GM12878 (cell line): ENCODE measurements around the gene POLD1. TPM values are rescaled to one million over a fixed set of nuclear protein-coding genes. Genes with fewer than 3 reads are reported as not detected.

Source experiments
- CBX3 ChIP-seq: fragments of 200-600 bp; sonication (generic); IDR thresholded peaks from 2 replicates; pipeline ENCODE4 v1.6.1; 2016; ENCODE audit warnings: low read depth, borderline replicate concordance
- HDAC6 ChIP-seq: fragments of 200-600 bp; sonication (generic); IDR thresholded peaks from one replicate; pipeline ENCODE4 v1.8.0; 2017; ENCODE audit warnings: antibody characterized with exemption; ENCODE audit not compliant: unreplicated experiment
- JUNB ChIP-seq: IDR thresholded peaks from 2 replicates; pipeline ENCODE4 v1.6.1; 2016; ENCODE audit warnings: antibody characterized with exemption, mild to moderate bottlenecking
- LARP7 ChIP-seq: fragments of 450-650 bp; IDR thresholded peaks from 2 replicates; pipeline ENCODE4 v1.6.1; 2017; ENCODE audit warnings: mild to moderate bottlenecking
- MTA3 ChIP-seq: IDR thresholded peaks from 2 replicates; pipeline ENCODE4 v1.6.1; 2012; ENCODE audit warnings: low read length, inconsistent platforms, borderline replicate concordance
- MYC ChIP-seq: IDR thresholded peaks from 2 replicates; pipeline ENCODE4 v1.6.1; 2011; ENCODE audit warnings: mild to moderate bottlenecking, low read length, moderate library complexity, inconsistent platforms; ENCODE audit not compliant: insufficient read depth, insufficient replicate concordance, insufficient read length, severe bottlenecking
- TCF12 ChIP-seq: IDR thresholded peaks from 2 replicates; pipeline ENCODE4 v1.6.1; 2011; ENCODE audit warnings: low read depth, mild to moderate bottlenecking, low read length
- TCF7 ChIP-seq: IDR thresholded peaks from 2 replicates; pipeline ENCODE4 v1.6.1; 2014; ENCODE audit warnings: antibody characterized with exemption, borderline replicate concordance
- polyA plus RNA-seq, 11 experiments: library from polyadenylated mRNA; depleted of rRNA in 4 of 11; unstranded in 6 of 11; stranded (reverse) in 5 of 11; fragments of >200 nt; fragmentation: Nextera tagmentation in 4 of 11; fragmentation: Illumina TruSeq in 1 of 11; extraction: Ambion mirVana in 4 of 11; extraction: Trizol in 1 of 11; gene quantifications; 1 replicate in 1 of 11; 2 replicates in 10 of 11; pipeline versions ENCODE4 v1.2.1 to v1.2.3, GENCODE V29; 2011 to 2016; ENCODE audit warnings: inconsistent platforms in 2 of 11, missing spikeins in 2 of 11, low read depth in 1 of 11
- total RNA-seq, 4 experiments: library from RNA; depleted of rRNA in 3 of 4; stranded (reverse); fragments of >200 nt in 3 of 4; fragmentation: Illumina TruSeq in 1 of 4; extraction: Trizol in 1 of 4; gene quantifications; 2 replicates each; pipeline versions ENCODE4 v1.2.1 to v1.2.3, GENCODE V29; 2013 to 2021
- TF ChIP-seq, protein P1 (sequence below): fragments of 450-650 bp; formaldehyde crosslinking; IDR thresholded peaks from 2 replicates; pipeline ENCODE4 v1.4.0; 2022; ENCODE audit warnings: mild to moderate bottlenecking, moderate library complexity
- TF ChIP-seq, protein P2 (sequence below): fragments of 450-650 bp; IDR thresholded peaks from 2 replicates; pipeline ENCODE4 v1.6.1; 2018; ENCODE audit warnings: mild to moderate bottlenecking, low read depth, moderate library complexity; ENCODE audit not compliant: partially characterized antibody
- TF ChIP-seq, protein P3 (sequence below): IDR thresholded peaks from 2 replicates; pipeline ENCODE4 v1.6.1; 2012; ENCODE audit warnings: improper control_type of control experiment, low read depth, low read length; ENCODE audit not compliant: insufficient replicate concordance
- TF ChIP-seq, protein P4 (sequence below): fragments of 450-650 bp; IDR thresholded peaks from 2 replicates; pipeline ENCODE4 v1.6.1; 2016; ENCODE audit warnings: mild to moderate bottlenecking, moderate library complexity, borderline replicate concordance

The POLD1 gene
- total and polyA plus RNA-seq, 10 of the 15 experiments (the other 5 are each of a cell fraction or from before 2014, with no cell fraction given), result 0.76 to 165 (median 63.4) TPM

DNA sequence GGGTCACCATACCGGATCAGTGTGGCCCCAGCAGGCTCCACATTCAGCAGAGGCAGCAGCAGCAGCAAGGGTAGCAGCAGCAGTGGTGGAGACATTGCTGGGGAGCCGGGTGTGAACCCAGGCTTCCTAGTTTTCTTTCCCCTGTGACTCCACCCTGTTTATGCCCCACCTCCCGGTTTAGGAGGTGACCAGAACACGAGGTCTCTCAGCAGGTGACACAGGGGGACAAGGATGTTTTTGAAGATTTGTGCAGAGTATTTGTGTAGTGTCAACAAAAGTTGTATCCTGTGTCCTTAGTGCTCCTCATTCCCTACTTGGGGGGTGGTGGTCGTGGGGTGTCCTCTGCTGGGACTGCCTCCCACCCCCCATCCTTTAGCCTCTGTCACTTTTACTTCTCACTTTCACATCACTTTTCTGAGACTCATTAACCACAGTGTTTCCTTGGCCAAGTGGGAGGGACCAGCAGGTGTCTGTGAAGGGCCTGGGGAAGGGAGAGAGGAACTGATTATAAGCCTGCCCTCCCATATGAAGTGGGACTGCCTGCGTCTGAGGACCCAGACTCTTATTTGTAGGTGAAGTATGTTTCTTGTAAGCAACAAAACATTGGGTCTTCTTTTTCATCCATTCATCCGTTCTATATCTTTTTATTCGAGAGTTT lies 39.4 kb upstream of the POLD1 start (continued):
- peak; percentile 57; the same call in 1 of the 2 replicates for TF ChIP-seq LARP7
- TF ChIP-seq MTA3, result peak; percentile 93; the same call in 1 of the 2 replicates
- TF ChIP-seq, protein P1, sequence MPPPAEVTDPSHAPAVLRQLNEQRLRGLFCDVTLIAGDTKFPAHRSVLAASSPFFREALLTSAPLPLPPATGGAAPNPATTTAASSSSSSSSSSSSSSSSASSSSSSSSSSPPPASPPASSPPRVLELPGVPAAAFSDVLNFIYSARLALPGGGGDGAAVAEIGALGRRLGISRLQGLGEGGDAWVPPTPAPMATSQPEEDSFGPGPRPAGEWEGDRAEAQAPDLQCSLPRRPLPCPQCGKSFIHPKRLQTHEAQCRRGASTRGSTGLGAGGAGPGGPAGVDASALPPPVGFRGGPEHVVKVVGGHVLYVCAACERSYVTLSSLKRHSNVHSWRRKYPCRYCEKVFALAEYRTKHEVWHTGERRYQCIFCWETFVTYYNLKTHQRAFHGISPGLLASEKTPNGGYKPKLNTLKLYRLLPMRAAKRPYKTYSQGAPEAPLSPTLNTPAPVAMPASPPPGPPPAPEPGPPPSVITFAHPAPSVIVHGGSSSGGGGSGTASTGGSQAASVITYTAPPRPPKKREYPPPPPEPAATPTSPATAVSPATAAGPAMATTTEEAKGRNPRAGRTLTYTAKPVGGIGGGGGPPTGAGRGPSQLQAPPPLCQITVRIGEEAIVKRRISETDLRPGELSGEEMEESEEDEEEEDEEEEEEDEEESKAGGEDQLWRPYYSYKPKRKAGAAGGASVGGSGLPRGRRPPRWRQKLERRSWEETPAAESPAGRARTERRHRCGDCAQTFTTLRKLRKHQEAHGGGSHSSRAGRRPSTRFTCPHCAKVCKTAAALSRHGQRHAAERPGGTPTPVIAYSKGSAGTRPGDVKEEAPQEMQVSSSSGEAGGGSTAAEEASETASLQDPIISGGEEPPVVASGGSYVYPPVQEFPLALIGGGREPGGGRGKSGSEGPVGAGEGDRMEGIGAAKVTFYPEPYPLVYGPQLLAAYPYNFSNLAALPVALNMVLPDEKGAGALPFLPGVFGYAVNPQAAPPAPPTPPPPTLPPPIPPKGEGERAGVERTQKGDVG (CRISPR knock-in tag), result no peak
- peak; percentile 94 for TF ChIP-seq TCF12
- TF ChIP-seq CBX3, result no peak
- TF ChIP-seq JUNB, result peak; percentile 35; the same call in 1 of the 2 replicates
- no peak for TF ChIP-seq TCF7
- no peak for TF ChIP-seq MYC
- no peak for TF ChIP-seq HDAC6
- TF ChIP-seq, protein P2, sequence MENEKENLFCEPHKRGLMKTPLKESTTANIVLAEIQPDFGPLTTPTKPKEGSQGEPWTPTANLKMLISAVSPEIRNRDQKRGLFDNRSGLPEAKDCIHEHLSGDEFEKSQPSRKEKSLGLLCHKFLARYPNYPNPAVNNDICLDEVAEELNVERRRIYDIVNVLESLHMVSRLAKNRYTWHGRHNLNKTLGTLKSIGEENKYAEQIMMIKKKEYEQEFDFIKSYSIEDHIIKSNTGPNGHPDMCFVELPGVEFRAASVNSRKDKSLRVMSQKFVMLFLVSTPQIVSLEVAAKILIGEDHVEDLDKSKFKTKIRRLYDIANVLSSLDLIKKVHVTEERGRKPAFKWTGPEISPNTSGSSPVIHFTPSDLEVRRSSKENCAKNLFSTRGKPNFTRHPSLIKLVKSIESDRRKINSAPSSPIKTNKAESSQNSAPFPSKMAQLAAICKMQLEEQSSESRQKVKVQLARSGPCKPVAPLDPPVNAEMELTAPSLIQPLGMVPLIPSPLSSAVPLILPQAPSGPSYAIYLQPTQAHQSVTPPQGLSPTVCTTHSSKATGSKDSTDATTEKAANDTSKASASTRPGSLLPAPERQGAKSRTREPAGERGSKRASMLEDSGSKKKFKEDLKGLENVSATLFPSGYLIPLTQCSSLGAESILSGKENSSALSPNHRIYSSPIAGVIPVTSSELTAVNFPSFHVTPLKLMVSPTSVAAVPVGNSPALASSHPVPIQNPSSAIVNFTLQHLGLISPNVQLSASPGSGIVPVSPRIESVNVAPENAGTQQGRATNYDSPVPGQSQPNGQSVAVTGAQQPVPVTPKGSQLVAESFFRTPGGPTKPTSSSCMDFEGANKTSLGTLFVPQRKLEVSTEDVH, result no peak
- TF ChIP-seq, protein P3, sequence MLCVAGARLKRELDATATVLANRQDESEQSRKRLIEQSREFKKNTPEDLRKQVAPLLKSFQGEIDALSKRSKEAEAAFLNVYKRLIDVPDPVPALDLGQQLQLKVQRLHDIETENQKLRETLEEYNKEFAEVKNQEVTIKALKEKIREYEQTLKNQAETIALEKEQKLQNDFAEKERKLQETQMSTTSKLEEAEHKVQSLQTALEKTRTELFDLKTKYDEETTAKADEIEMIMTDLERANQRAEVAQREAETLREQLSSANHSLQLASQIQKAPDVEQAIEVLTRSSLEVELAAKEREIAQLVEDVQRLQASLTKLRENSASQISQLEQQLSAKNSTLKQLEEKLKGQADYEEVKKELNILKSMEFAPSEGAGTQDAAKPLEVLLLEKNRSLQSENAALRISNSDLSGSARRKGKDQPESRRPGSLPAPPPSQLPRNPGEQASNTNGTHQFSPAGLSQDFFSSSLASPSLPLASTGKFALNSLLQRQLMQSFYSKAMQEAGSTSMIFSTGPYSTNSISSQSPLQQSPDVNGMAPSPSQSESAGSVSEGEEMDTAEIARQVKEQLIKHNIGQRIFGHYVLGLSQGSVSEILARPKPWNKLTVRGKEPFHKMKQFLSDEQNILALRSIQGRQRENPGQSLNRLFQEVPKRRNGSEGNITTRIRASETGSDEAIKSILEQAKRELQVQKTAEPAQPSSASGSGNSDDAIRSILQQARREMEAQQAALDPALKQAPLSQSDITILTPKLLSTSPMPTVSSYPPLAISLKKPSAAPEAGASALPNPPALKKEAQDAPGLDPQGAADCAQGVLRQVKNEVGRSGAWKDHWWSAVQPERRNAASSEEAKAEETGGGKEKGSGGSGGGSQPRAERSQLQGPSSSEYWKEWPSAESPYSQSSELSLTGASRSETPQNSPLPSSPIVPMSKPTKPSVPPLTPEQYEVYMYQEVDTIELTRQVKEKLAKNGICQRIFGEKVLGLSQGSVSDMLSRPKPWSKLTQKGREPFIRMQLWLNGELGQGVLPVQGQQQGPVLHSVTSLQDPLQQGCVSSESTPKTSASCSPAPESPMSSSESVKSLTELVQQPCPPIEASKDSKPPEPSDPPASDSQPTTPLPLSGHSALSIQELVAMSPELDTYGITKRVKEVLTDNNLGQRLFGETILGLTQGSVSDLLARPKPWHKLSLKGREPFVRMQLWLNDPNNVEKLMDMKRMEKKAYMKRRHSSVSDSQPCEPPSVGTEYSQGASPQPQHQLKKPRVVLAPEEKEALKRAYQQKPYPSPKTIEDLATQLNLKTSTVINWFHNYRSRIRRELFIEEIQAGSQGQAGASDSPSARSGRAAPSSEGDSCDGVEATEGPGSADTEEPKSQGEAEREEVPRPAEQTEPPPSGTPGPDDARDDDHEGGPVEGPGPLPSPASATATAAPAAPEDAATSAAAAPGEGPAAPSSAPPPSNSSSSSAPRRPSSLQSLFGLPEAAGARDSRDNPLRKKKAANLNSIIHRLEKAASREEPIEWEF, result no peak
- TF ChIP-seq, protein P4, sequence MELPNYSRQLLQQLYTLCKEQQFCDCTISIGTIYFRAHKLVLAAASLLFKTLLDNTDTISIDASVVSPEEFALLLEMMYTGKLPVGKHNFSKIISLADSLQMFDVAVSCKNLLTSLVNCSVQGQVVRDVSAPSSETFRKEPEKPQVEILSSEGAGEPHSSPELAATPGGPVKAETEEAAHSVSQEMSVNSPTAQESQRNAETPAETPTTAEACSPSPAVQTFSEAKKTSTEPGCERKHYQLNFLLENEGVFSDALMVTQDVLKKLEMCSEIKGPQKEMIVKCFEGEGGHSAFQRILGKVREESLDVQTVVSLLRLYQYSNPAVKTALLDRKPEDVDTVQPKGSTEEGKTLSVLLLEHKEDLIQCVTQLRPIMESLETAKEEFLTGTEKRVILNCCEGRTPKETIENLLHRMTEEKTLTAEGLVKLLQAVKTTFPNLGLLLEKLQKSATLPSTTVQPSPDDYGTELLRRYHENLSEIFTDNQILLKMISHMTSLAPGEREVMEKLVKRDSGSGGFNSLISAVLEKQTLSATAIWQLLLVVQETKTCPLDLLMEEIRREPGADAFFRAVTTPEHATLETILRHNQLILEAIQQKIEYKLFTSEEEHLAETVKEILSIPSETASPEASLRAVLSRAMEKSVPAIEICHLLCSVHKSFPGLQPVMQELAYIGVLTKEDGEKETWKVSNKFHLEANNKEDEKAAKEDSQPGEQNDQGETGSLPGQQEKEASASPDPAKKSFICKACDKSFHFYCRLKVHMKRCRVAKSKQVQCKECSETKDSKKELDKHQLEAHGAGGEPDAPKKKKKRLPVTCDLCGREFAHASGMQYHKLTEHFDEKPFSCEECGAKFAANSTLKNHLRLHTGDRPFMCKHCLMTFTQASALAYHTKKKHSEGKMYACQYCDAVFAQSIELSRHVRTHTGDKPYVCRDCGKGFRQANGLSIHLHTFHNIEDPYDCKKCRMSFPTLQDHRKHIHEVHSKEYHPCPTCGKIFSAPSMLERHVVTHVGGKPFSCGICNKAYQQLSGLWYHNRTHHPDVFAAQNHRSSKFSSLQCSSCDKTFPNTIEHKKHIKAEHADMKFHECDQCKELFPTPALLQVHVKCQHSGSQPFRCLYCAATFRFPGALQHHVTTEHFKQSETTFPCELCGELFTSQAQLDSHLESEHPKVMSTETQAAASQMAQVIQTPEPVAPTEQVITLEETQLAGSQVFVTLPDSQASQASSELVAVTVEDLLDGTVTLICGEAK, result peak; percentile 57; the same call in 1 of the 2 replicates
